C4-2B (cell line): ENCODE data around the gene GALM.

Experiments used
- ZFX ChIP-seq: fragments of 450-650 bp; IDR thresholded peaks from 2 replicates; pipeline ENCODE4 v1.6.1; 2017
- TF ChIP-seq, protein P1 (sequence below): fragments of 450-650 bp; conservative IDR thresholded peaks from 2 replicates; pipeline ENCODE4 v1.5.1; 2017; ENCODE audit warnings: mild to moderate bottlenecking

- TF ChIP-seq, protein P1, sequence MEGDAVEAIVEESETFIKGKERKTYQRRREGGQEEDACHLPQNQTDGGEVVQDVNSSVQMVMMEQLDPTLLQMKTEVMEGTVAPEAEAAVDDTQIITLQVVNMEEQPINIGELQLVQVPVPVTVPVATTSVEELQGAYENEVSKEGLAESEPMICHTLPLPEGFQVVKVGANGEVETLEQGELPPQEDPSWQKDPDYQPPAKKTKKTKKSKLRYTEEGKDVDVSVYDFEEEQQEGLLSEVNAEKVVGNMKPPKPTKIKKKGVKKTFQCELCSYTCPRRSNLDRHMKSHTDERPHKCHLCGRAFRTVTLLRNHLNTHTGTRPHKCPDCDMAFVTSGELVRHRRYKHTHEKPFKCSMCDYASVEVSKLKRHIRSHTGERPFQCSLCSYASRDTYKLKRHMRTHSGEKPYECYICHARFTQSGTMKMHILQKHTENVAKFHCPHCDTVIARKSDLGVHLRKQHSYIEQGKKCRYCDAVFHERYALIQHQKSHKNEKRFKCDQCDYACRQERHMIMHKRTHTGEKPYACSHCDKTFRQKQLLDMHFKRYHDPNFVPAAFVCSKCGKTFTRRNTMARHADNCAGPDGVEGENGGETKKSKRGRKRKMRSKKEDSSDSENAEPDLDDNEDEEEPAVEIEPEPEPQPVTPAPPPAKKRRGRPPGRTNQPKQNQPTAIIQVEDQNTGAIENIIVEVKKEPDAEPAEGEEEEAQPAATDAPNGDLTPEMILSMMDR = no peak
- no peak for TF ChIP-seq ZFX
Observed at GRCh38 chr2:38666556-38666910, 619 bp downstream of the GALM start.
